H1 (cell line): ENCODE data around the gene HS3ST3B1. TPM values are rescaled to one million over a fixed set of nuclear protein-coding genes. Genes with fewer than 3 reads are reported as not detected.

Experiments
- CTCF ChIA-PET: fragments of 300-600 bp; sonication (Branson Sonifier 250); formaldehyde crosslinking; loops from one replicate; lab custom pipeline; 2021; ENCODE audit not compliant: partially characterized antibody; lab: Charles Lee
- POLR2A ChIA-PET: fragments of 300-600 bp; sonication (Branson Sonifier 250); formaldehyde crosslinking; loops from one replicate; lab custom pipeline; 2021; ENCODE audit warnings: inconsistent platforms; ENCODE audit not compliant: partially characterized antibody; lab: Charles Lee
- DNase-seq, 2 experiments: peaks; one replicate each; pipeline versions ENCODE4 v3.0.0 to v3.0.0-alpha.2; 2010 to 2022; ENCODE audit warnings: low spot score in 2 of 2, low read depth in 1 of 2, mixed read lengths in 1 of 2
- FAIRE-seq: peaks from 2 replicates; lab custom pipeline; 2011; peaks lifted over from hg19 to GRCh38; lab: Jason Lieb, UNC
- H2AFZ ChIP-seq: 2 replicates; pipeline ENCODE4 v1.8.1; 2012; ENCODE audit warnings: low read length, inconsistent platforms
- H2AK5ac ChIP-seq: 2 replicates; pipeline ENCODE4 v1.6.1; 2013; ENCODE audit warnings: low read depth, low read length
- H2BK120ac ChIP-seq: replicated peaks from 2 replicates; pipeline ENCODE3; 2013; ENCODE audit warnings: low read depth, low read length, inconsistent platforms
- H2BK12ac ChIP-seq: 2 replicates; pipeline ENCODE4 v1.6.1; 2013; ENCODE audit warnings: low read depth, low read length
- H2BK15ac ChIP-seq: 2 replicates; pipeline ENCODE4 v1.6.1; 2013; ENCODE audit warnings: low read length
- H2BK20ac ChIP-seq: 2 replicates; pipeline ENCODE4 v1.6.1; 2013; ENCODE audit warnings: low read length
- H2BK5ac ChIP-seq: 2 replicates; pipeline ENCODE4 v1.6.1; 2013; ENCODE audit warnings: low read depth, low read length
- H3K14ac ChIP-seq: 2 replicates; pipeline ENCODE4 v1.6.1; 2013; ENCODE audit warnings: inconsistent platforms; ENCODE audit not compliant: insufficient read length
- H3K18ac ChIP-seq: 2 replicates; pipeline ENCODE4 v1.6.1; 2013; ENCODE audit warnings: low read length; ENCODE audit errors: extremely low read depth
- H3K23ac ChIP-seq: 2 replicates; pipeline ENCODE4 v1.6.1; 2013; ENCODE audit warnings: inconsistent platforms; ENCODE audit not compliant: insufficient read length
- H3K23me2 ChIP-seq: 2 replicates; pipeline ENCODE4 v1.6.1; 2013; ENCODE audit warnings: low read depth, low read length
- H3K27ac ChIP-seq: 2 replicates; pipeline ENCODE4 v1.6.1; 2011; ENCODE audit warnings: low read depth, low read length, inconsistent platforms
- H3K27me3 ChIP-seq, 4 experiments: replicated peaks in 1 of 4; 1 replicate in 1 of 4; 2 replicates in 3 of 4; pipeline versions ENCODE4 v1.6.1 to v1.8.1; 2011 to 2013; ENCODE audit warnings: low read length in 3 of 4, mild to moderate bottlenecking in 3 of 4, inconsistent platforms in 2 of 4, mixed read lengths in 2 of 4, moderate library complexity in 1 of 4; ENCODE audit not compliant: control insufficient read depth in 3 of 4, insufficient read depth in 3 of 4; ENCODE audit errors: extremely low read depth in 1 of 4
- H3K36me3 ChIP-seq, 4 experiments: 2 replicates each; pipeline versions ENCODE4 v1.6.1 to v1.8.1; 2011 to 2013; ENCODE audit warnings: mild to moderate bottlenecking in 4 of 4, low read length in 3 of 4, moderate library complexity in 2 of 4, control low read depth in 1 of 4, inconsistent platforms in 1 of 4; ENCODE audit not compliant: insufficient read depth in 4 of 4, control insufficient read depth in 2 of 4
- H3K4ac ChIP-seq: replicated peaks from 2 replicates; pipeline ENCODE3; 2013; ENCODE audit warnings: low read length, low read depth, mixed read lengths, inconsistent platforms; ENCODE audit not compliant: insufficient read length
- H3K4me1 ChIP-seq, 4 experiments: replicated peaks in 1 of 4; 1 replicate in 1 of 4; 2 replicates in 3 of 4; pipeline versions ENCODE4 v1.6.1 to v1.8.1; 2011 to 2013; ENCODE audit warnings: low read length in 3 of 4, inconsistent platforms in 2 of 4, mixed read lengths in 1 of 4; ENCODE audit not compliant: insufficient read depth in 4 of 4, control insufficient read depth in 3 of 4
- H3K4me2 ChIP-seq, 2 experiments: 2 replicates each; pipeline versions ENCODE4 v1.6.1 to v1.8.1; 2011 to 2013; ENCODE audit warnings: low read depth in 2 of 2, low read length in 2 of 2, control low read depth in 1 of 2, inconsistent platforms in 1 of 2, mild to moderate bottlenecking in 1 of 2; ENCODE audit not compliant: insufficient read depth in 1 of 2
- H3K4me3 ChIP-seq, 4 experiments: fragments of 200-600, 300-600 bp in 1 of 4; sonication (generic), shearing (Covaris generic), sonication (Bioruptor Twin) in 1 of 4; 2 replicates each; pipeline versions ENCODE4 v1.5.1 to v1.8.1; 2011 to 2016; ENCODE audit warnings: low read length in 4 of 4, low read depth in 3 of 4, control low read depth in 2 of 4, inconsistent platforms in 2 of 4, mild to moderate bottlenecking in 2 of 4, mixed read lengths in 1 of 4, moderate library complexity in 1 of 4; ENCODE audit not compliant: insufficient read depth in 2 of 4; ENCODE audit errors: extremely low read depth in 1 of 4
- H3K56ac ChIP-seq: replicated peaks from 2 replicates; pipeline ENCODE3; 2013; ENCODE audit warnings: low read depth, mild to moderate bottlenecking, mixed read lengths, low read length, inconsistent platforms; ENCODE audit not compliant: insufficient read length
- H3K79me1 ChIP-seq: 2 replicates; pipeline ENCODE4 v1.6.1; 2013; ENCODE audit warnings: low read depth, low read length, control low read depth
- H3K79me2 ChIP-seq, 2 experiments: 2 replicates each; pipeline versions ENCODE4 v1.6.1 to v1.8.1; 2012 to 2013; ENCODE audit warnings: low read length in 2 of 2, mild to moderate bottlenecking in 2 of 2, inconsistent platforms in 1 of 2; ENCODE audit not compliant: insufficient read depth in 2 of 2, control insufficient read depth in 1 of 2
- H3K9ac ChIP-seq, 4 experiments: replicated peaks in 1 of 4; 1 replicate in 1 of 4; 2 replicates in 3 of 4; pipeline versions ENCODE4 v1.6.1 to v1.8.1; 2011 to 2013; ENCODE audit warnings: low read depth in 3 of 4, low read length in 3 of 4, control low read depth in 2 of 4, mild to moderate bottlenecking in 2 of 4, moderate library complexity in 2 of 4, inconsistent platforms in 1 of 4; ENCODE audit errors: extremely low read depth in 1 of 4
- H3K9me3 ChIP-seq, 2 experiments: 2 replicates each; pipeline versions ENCODE4 v1.6.1 to v1.8.1; 2012 to 2013; ENCODE audit warnings: mild to moderate bottlenecking in 2 of 2, moderate library complexity in 2 of 2, control low read depth in 1 of 2, inconsistent platforms in 1 of 2, low read depth in 1 of 2, low read length in 1 of 2, mixed read lengths in 1 of 2; ENCODE audit not compliant: insufficient read depth in 2 of 2
- H4K20me1 ChIP-seq, 2 experiments: replicated peaks in 1 of 2; 2 replicates each; pipeline versions ENCODE3 to v1.8.1; 2011 to 2013; ENCODE audit warnings: inconsistent platforms in 2 of 2, low read length in 2 of 2, mild to moderate bottlenecking in 1 of 2; ENCODE audit not compliant: insufficient read depth in 2 of 2, control insufficient read depth in 1 of 2
- H4K5ac ChIP-seq: 2 replicates; pipeline ENCODE4 v1.6.1; 2013; ENCODE audit warnings: low read length, low read depth, mixed read lengths, inconsistent platforms; ENCODE audit not compliant: insufficient read length
- H4K8ac ChIP-seq: 2 replicates; pipeline ENCODE4 v1.8.0; 2013; ENCODE audit warnings: mild to moderate bottlenecking, moderate library complexity, low read length, inconsistent platforms; ENCODE audit not compliant: insufficient read depth; ENCODE audit errors: extremely low read depth
- H4K91ac ChIP-seq: replicated peaks from 2 replicates; pipeline ENCODE3; 2013; ENCODE audit warnings: low read length, mixed read lengths, inconsistent platforms; ENCODE audit not compliant: insufficient read length
- BCL11A ChIP-seq, 2 experiments: IDR thresholded peaks; one replicate each; pipeline ENCODE4 v1.6.1; 2011; ENCODE audit warnings: low read depth in 2 of 2, low read length in 2 of 2, mild to moderate bottlenecking in 2 of 2
- KDM4A ChIP-seq: IDR thresholded peaks from one replicate; pipeline ENCODE4 v1.7.1; 2012; ENCODE audit warnings: low read depth, mild to moderate bottlenecking, moderate library complexity, low read length, inconsistent platforms; ENCODE audit not compliant: severe bottlenecking
- SIX5 ChIP-seq: IDR thresholded peaks from 2 replicates; pipeline ENCODE4 v1.6.1; 2011; ENCODE audit warnings: mild to moderate bottlenecking, low read depth, low read length
- SUZ12 ChIP-seq: fragments of 200-600 bp; sonication (generic); IDR thresholded peaks from 2 replicates; pipeline ENCODE4 v1.6.1; 2012; ENCODE audit warnings: mild to moderate bottlenecking, inconsistent platforms, low read length, moderate library complexity, mixed read lengths
- YY1 ChIP-seq: IDR thresholded peaks from 2 replicates; pipeline ENCODE4 v1.6.1; 2011; ENCODE audit warnings: low read depth, mild to moderate bottlenecking, low read length
- WGBS, 2 experiments: shearing (Covaris generic) in 1 of 2; methylation state at CpG; one replicate each; pipeline versions ENCODE4 v1.1.6 to v1.1.7; 2013 to 2015; ENCODE audit warnings: low lambda C conversion rate in 2 of 2, mixed read lengths in 2 of 2, inconsistent platforms in 1 of 2, low coverage in 1 of 2, missing lambda C conversion rate in 1 of 2; ENCODE audit not compliant: insufficient replicate concordance in 2 of 2, insufficient coverage in 1 of 2, insufficient read length in 1 of 2; ENCODE audit errors: extremely low coverage in 1 of 2, missing lambda C conversion rate in 1 of 2; 5-methylcytosine and 5-hydroxymethylcytosine counted together
- polyA plus RNA-seq, 7 experiments: library from polyadenylated mRNA; depleted of rRNA in 3 of 7; stranded (reverse) in 5 of 7; unstranded in 2 of 7; fragments of >200 nt in 5 of 7; fragments of 200-250 nt in 2 of 7; gene quantifications; 1 replicate in 5 of 7; 2 replicates in 1 of 7; 4 replicates in 1 of 7; pipeline versions ENCODE4 v1.2.1 to v1.2.3, GENCODE V29; 2011 to 2013; ENCODE audit warnings: missing spikeins in 2 of 7, mixed read lengths in 2 of 7
- total RNA-seq: library from RNA; stranded (reverse); fragmentation: NEBNext Ultra II Directional; extraction: Animal tissue kit (Norgen Biotek cat#: 25700); gene quantifications from 2 replicates; pipeline ENCODE4 v1.2.1, GENCODE V29; 2021

The HS3ST3B1 gene
- total and polyA plus RNA-seq, 2 of the 8 experiments (the other 6 are each of a cell fraction or from before 2014, with no cell fraction given) = 4.7 to 14.4 TPM

DNA sequence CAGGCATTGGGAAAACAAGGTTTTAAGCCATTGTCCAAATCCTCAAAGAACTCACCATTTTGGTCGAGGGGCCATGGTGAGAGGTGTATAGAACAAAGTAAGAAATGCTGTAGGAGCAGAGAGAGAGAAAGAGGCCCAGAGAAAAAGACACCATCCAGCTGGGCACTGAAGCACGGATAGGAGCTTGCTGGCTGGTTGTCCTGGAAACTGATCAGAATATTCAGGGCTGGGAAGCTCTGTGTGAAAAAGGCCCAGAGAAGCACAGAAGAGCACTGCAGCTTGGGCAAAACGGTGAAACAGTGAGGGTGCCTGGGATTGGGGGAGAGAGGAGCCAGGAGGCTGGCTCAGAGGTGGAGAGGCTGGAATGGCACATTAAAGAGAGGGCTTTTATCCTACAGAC lies 16.5 kb downstream of the HS3ST3B1 start:
- POLR2A ChIA-PET = interaction anchor here (0.8 to 2.2 kb wide), 3 partner anchors 8 to 17 kb away, joined by 3 to 9 read pairs (median 4); partner anchors contain the start of gene HS3ST3B1

More for the DNA sequence above, 16.5 kb downstream of the HS3ST3B1 start:
- H2BK5ac ChIP-seq = peak overlapping the region; percentile 11; the same call in 1 of the 2 replicates
- CTCF ChIA-PET = interaction anchor here (0.9 to 1.1 kb wide), 2 partner anchors 15 to 236 kb away, joined by 3 read pairs; no protein-coding TSS in a partner anchor
- no peak overlapping the region for H2AFZ ChIP-seq
- 29% methylated on average over 3 of the region's 3 CpGs; no CpG with 5 or more reads in 1 of the 2 experiments for WGBS, 2 experiments
- no peaks in the 10 kb centered on the region for H3K36me3 ChIP-seq
- H3K18ac ChIP-seq = 0 out of 2 replicates have a peak overlapping the region, but pooled peaks have one; percentile 22
- H3K4me2 ChIP-seq = peak overlapping the region; percentile 2 to 37; a peak in 1 of 4 replicates
- H4K91ac ChIP-seq = no peak overlapping the region
- no peak overlapping the region for H2BK120ac ChIP-seq
- no peaks in the 10 kb centered on the region for H3K9me3 ChIP-seq
- no peak overlapping the region for H3K23ac ChIP-seq
- DNase-seq (no peak), FAIRE-seq (no peak)
- peak overlapping the region; percentile 43; the same call in 1 of the 2 replicates for H2BK20ac ChIP-seq
- no peaks in the 10 kb centered on the region for H3K23me2 ChIP-seq
- H3K4ac ChIP-seq = no peak overlapping the region
- no peak overlapping the region for H4K8ac ChIP-seq
- peaks cover 0 to 76% of the 10 kb centered on the region in 2 experiments; a peak in 2 of 4 replicates for H3K79me2 ChIP-seq
- H4K5ac ChIP-seq = no peak overlapping the region
- H3K27me3 ChIP-seq = no peaks in the 10 kb centered on the region
- H3K27ac ChIP-seq = no peak overlapping the region
- no peak overlapping the region for H2BK15ac ChIP-seq
- H3K79me1 ChIP-seq = peaks cover 7% of the 10 kb centered on the region; the same call in 1 of the 2 replicates
- no peak overlapping the region for H3K56ac ChIP-seq
- peak overlapping the region; percentile 64; the same call in 1 of the 2 replicates for H2BK12ac ChIP-seq
- H3K4me3 ChIP-seq = no peak overlapping the region; a peak in 1 of 8 replicates
- H4K20me1 ChIP-seq = no peaks in the 10 kb centered on the region
- H3K9ac ChIP-seq = no peak overlapping the region
- H3K14ac ChIP-seq = no peak overlapping the region
- H3K4me1 ChIP-seq = peaks cover 11 to 27% (median 20%) of the 10 kb centered on the region in 4 experiments
- TF ChIP-seq KDM4A (no peak), SIX5 (no peak), YY1 (no peak), SUZ12 (no peak), BCL11A (IDR thresholded peaks at IDR 0.05; ENCODE audit: low read depth in 2 of 2, low read length in 2 of 2) (no peak)
- H2AK5ac ChIP-seq = peak overlapping the region; percentile 47; the same call in 1 of the 2 replicates
